HFF-Myc (cell line): ENCODE data around the gene RAB26.

ENCODE experiments used
- DNase-seq: peaks from one replicate; pipeline ENCODE4 v3.0.0-alpha.2; 2011; ENCODE audit warnings: low read depth; ENCODE audit errors: extremely low read depth
- H3K4me3 ChIP-seq: replicated peaks from 2 replicates; pipeline ENCODE4 v1.5.1; 2011; ENCODE audit warnings: low read depth, mild to moderate bottlenecking, control low read depth, low read length
- TF ChIP-seq, protein P1 (sequence below): IDR thresholded peaks from 2 replicates; pipeline ENCODE4 v1.5.1; 2012; ENCODE audit warnings: mild to moderate bottlenecking, low read depth, low read length, control low read depth; ENCODE audit errors: missing control alignments

RAB26 gene

GRCh38 chr16:2170080-2170479, 21.7 kb downstream of the RAB26 start:
- TF ChIP-seq, protein P1, sequence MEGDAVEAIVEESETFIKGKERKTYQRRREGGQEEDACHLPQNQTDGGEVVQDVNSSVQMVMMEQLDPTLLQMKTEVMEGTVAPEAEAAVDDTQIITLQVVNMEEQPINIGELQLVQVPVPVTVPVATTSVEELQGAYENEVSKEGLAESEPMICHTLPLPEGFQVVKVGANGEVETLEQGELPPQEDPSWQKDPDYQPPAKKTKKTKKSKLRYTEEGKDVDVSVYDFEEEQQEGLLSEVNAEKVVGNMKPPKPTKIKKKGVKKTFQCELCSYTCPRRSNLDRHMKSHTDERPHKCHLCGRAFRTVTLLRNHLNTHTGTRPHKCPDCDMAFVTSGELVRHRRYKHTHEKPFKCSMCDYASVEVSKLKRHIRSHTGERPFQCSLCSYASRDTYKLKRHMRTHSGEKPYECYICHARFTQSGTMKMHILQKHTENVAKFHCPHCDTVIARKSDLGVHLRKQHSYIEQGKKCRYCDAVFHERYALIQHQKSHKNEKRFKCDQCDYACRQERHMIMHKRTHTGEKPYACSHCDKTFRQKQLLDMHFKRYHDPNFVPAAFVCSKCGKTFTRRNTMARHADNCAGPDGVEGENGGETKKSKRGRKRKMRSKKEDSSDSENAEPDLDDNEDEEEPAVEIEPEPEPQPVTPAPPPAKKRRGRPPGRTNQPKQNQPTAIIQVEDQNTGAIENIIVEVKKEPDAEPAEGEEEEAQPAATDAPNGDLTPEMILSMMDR: no peak
- no peak for DNase-seq
- H3K4me3 ChIP-seq: no peak overlapping the region

DNA sequence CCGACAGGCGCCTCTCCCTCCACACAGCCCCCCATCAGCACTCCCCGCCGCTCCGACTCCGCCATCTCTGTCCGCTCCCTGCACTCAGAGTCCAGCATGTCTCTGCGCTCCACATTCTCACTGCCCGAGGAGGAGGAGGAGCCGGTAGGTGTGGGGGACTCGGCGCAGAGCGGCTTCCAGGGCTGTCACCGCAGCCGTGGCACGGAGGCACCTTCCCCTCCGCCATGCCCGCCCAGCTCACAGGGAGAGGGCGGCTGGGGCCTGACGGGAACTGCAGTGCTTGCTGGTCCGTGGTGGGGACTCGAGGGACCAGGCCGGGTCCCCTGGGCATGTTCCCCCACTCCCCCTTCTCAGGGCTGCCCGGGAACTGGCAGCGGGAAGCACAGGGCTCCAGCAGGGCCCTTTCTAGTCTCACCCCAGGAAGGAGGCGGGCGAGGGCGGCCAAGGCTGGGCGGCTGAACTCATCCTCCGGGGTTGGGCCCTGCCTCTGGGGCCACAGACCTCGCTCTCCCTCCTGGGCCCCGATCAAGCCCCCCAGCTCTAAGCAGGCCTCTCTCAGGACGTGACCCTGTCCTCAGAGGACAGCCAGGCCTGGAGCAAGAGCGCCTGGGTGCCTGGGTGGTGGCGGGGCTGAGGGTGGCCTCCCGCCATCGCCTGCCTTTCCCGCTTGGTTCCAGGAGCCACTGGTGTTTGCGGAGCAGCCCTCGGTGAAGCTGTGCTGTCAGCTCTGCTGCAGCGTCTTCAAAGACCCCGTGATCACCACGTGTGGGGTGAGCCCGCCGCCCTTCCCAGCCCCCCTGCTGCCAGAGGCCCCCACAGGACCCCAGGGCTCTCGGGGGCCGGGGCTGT, 22.4 kb downstream of the RAB26 start:
- TF ChIP-seq, protein P1: no peak
- H3K4me3 ChIP-seq: no peak overlapping the region

GRCh38 chr16:2171601-2172178, 23.3 kb downstream of the RAB26 start:
- no peak overlapping the region for H3K4me3 ChIP-seq
- no peak for DNase-seq
- TF ChIP-seq, protein P1: no peak

More for the DNA sequence above, 22.4 kb downstream of the RAB26 start:
- no peak for DNase-seq

- H3K4me3 ChIP-seq: no peak overlapping the region
- no peak for DNase-seq
- TF ChIP-seq, protein P1: no peak
These were observed 24.4 kb downstream of the RAB26 start for GRCh38 chr16:2172688-2173335.

DNA sequence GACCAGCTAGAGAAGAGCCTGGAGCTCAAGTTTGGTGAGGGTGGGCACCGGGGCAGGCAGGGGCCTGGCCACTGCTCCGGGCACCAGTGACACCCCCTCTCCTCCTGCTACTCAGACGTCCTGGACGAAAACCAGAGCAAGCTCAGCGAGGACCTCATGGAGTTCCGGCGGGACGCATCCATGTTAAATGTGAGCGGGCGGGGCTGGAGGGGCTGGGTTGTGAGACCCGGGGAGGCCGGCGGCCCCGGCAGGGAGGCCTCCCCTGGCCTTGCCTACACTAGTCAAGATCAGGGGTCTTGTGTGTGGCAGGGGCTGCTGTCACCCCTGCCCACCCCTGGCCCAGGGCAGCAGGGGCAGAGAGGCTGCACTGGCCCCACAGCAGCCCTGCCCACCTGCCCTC, 24.9 kb downstream of the RAB26 start:
- H3K4me3 ChIP-seq: no peak overlapping the region
- no peak for DNase-seq
- TF ChIP-seq, protein P1: no peak

GRCh38 chr16:2173916-2174315, 25.5 kb downstream of the RAB26 start:
- H3K4me3 ChIP-seq: no peak overlapping the region
- TF ChIP-seq, protein P1: no peak
- no peak for DNase-seq
